NCI-H146 treated with DMSO at 0.1 percent for 48 hours (cell line): ENCODE data around the gene PCMTD2.

ENCODE experiments used
- DNase-seq: peaks from one replicate; lab custom pipeline; 2025; ENCODE audit not compliant: unreplicated experiment; lab: John Stamatoyannopoulos, UW

Gene PCMTD2

DNA sequence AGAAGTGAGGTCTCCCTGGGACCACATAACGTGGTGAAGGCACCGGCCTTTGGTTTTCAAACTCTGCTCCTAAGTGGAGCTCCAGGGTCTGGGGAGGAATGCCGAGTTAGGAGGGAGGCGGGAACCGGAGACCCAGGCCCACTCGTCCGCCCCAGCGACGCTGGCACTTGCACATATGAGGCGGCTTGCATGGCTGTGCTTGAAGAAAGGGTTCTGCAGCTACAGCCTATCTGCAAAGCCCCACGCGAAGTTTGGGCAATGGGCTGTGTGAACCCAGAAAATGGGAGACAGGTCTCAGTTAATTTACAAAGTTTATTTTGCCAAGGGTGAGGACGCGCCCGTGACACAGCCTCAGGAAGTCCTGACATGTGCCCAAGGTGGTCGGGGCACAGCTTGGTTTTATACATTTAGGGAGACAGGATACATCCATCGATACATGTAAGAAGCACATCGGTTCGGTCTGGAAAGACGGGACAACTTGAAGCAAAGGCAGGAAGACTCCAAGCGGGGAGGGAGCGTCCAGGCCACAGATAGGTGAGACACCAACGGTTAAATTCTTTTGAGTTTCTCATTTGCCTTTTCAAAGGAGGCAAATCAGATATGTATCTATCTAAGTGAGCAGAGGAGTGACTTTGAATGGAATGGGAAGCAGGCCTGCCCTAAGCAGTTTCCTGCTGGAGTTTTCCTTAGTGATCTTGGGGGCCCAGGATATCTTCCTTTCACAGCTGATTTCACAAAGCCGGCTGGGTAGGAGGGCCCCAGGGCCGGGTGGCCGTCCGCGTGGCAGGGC lies 782 bp upstream of the PCMTD2 start:
- DNase-seq, result no peak

DNA sequence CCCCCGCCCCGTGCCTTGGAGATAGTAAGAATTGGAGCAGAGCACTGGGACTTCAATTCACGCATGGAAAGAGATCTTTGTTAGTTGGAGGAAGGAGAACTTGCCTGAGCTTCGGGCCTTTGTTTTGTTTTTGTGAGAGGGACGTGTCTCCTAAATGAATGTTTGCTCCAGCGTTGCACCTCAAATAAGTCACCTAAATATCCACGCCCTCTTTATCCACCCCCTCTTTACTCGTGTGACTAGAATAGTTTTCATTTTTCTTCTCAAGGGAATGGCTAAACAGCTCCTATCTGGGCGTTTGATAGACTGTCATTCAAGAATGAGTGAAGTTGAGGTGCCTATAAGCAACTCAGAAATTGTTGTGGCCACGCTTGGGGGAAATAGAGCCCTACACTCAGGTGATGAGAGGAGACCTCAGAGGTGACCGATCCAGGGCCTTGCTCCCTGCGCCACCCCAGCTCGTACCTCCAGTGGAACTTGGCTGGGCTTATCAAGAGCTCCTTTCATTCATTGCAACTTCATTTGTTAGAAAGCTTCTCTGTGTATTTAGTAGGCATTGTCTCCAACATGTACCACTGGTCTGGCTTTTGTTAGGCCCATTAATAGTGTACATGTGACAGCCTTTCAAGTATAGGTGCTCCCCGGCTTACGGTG lies 861 bp downstream of the PCMTD2 start:
- no peak for DNase-seq

DNA sequence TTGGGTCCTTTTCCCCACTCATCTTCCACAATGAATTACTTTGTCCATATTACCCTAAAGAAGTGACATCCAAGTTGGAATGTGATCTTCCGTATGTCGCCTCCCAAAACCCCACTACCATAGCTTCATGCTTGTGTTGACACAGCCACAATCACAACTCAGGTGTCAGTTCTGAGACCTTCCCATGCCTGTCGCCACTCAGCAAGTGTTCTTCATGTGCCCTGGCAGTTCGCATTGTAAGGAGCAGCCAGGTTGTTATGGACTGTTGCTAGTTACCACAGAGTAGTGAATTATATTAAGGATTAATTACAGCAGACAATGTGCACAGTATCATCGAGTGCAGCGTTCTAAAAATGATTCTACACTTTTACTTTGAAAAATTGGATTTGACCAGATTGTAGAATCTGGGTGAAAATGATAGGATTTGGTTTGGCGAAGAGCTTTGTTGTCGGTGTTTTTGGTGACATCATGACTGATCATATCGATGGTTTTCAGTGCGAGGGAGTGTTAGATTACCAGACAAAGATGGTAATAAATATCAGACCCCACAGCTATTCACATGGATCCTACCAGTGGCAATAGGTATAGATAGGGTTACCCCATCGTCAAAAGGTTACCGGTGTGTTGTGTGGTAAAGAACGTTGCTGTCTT lies 1.7 kb downstream of the PCMTD2 start:
- DNase-seq, result no peak

DNA sequence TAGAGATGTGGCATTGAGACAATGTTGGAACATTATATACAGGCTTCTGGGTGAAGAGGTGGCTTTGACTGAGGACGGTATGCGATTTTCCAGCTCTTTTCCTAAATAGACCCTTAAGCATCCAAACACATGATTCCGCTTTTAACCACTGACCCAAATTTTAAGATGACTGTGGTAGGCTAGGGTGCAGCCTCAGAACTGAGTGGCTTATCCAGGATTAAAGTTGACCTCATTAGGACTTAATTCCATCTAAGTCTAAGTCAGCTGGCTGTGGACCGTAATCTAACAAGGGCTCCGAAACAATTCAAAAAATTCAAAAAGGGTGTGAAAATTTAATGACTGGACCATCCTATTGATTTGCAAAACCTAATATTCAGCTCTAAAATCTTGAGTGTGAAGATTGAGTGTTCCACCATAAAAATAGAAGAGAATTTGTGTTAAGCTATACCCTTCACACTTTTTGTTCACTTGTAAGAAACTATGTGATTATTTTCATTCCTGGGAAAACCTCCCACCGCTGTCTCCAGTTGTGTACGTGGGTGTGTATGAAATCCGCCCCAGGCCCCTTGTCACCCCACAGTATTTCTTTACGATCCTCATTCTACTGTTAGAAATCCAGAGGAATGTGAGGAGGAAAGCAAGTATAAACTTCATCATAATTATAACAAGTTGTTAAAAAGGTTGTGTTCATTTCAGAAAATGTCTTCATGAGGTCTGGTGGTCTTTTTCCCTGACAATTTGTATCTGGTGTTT lies 2.7 kb downstream of the PCMTD2 start:
- no peak for DNase-seq

DNA sequence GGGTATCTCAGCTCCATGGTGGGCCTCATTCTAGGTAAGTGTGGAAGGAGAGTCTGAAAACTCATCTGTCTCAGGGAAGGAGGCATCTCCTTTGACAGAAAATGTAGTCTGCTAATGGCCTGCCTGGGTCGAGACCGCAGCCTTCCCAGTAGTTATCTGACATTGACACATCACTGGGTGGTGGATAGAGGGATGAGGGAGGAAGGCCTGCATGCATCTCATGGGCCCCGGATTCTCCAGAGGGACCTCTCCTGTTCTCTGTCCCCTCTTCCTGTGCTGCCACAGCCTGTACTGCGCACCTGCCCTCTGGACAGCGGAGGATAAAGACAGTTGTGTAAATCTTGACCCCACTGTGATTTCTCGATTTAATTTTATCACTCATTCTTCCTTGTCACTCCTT lies 4.7 kb downstream of the PCMTD2 start:
- no peak for DNase-seq

DNA sequence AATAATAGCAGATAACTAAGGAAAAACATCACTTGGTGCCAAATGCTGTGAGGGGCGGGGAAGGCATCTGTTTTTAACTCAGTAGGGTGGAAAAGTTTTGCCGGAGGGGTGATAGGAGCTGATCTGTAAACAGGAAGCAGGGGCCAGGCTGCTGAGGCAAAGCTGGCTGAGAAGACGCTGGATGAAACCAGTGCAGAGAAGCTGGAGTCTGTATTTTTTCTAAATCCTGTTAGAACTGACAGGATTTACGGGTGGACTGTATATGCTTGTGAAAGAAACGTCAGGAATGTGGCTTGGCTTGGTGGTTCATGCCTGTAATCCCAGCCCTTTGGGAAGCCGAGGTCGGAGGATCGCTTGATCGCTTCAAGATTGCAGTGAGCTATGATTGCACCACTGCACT lies 5.6 kb downstream of the PCMTD2 start:
- DNase-seq, result no peak

DNA sequence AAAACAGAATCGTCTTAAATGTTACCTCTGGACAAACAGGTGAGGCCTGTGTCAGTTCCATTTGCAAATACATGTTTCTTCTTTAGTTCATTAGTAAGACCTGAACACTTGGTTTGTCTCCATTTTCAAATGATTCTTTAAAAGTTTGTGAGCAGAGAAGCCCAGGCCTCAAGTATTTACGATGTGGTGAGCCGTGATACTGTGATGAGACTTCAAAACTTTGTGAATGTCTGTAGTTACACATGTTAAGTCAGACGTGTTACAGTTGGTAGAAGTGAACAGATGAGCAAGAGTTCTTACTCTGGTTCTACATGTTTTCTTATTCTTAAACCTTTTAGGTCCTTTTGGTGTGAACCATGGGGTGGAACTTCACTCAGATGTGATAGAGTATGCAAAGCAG lies 8.5 kb downstream of the PCMTD2 start:
- DNase-seq, result no peak

DNA sequence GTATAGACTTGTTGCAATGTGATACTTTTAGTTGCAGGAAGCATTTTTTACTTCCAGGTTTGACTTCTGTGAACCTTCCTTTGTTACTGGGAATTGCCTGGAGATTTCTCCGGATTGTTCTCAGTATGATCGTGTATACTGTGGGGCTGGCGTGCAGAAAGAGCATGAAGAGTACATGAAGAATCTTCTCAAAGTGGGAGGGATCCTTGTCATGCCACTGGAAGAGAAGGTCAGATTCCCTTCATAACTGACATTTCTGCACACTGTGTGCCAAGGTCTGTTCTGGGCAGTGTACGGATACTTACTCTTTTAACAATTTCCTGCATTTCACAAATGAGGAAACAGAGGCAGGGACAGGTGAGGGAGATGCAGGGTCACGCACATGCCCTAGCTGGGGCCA lies 9.7 kb downstream of the PCMTD2 start:
- no peak for DNase-seq

DNA sequence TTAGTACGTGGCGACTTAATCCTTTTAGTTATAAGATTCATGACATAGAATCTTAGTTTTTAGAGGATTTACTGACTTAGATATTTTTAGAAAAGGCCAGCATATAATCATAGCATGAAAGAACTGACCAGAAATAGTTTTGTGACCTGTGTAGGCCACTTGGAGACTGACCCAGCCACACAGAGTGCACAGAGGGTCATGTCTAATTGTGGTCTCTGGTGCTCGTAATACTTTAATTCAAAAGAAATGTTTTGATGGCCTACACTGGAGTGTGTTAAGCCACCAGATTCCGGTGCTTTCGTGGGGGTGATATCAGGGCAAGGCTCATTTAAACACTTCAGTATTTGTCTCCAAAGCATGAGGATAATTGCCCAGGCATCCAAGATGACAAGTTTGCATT lies 11.4 kb downstream of the PCMTD2 start:
- DNase-seq, result no peak

DNA sequence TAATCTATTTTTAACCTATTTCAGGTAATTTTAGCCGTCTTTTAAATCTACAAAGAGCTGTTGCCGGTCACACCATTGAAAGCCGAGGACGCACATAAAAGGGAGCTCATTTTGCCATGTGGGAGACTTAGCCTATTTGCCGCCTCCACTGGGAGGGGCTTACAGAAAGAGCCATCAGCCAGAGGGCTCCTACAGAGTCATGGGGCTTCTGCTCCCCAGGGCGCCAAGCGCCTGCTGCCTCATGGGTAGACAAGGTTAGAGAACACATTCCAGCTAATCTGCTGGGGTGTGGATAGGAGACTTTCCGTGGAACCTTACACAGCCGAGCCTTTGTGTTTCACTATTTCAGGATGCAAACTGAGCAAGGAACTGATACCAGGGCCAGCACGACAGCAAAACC lies 12.6 kb downstream of the PCMTD2 start:
- no peak for DNase-seq

DNA sequence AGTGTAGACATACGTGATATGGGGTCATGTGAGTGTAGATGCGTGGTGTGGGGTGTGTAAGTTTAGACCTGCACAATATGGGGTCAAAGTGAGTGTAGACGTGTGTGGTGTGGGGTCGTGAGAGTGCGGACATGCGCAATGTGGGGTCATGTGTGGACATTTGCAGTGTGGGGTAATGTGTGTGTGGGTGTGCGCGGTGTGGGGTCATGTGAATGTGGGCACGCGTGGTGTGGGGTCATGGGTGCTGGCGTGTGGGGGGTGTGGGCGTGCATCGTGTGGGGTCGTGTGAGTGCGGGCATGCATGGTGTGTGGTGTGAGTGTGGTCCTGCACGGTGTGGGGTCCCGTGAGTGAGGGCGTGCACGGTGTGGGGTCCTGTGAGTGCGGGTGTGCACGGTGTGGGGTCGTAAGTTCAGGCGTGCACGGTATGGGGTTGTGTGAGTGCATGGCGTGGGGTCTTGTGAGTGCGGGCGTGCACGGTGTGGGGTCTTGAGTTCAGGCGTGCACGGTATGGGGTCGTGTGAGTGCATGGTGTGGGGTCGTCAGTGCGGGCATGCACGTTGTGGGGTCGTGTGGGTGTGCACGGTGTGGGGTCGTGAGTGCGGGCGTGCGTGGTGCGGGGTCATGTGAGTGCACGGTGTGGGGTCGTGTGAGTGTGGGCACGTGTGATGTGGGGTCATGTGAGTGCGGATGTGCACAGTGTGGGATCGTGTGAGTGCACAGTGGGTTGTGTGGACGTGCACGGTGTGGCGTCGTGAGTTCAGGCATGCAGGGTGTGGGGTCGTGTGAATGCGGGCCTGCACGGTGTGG lies 14.3 kb downstream of the PCMTD2 start:
- DNase-seq, result no peak

DNA sequence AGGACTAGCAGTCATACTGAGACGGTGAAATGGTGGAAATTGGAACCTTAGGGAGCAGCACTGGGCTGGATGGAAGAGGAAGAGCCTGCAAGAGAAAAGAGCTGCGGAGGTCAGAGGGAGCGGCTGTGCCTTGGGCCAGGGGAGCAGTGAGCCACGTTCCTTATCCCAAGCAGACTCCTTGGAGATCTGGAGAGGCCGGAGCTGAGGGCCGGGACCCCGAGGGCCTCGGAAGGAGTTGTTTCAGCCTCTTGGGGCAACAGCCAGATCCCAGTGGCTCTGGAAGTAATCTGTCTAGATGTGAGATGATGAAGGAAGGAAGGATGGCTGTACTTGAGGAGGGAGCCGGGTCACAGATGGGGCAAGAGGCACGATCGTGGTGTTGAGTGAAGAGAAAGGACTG lies 16.1 kb downstream of the PCMTD2 start:
- DNase-seq, result no peak

DNA sequence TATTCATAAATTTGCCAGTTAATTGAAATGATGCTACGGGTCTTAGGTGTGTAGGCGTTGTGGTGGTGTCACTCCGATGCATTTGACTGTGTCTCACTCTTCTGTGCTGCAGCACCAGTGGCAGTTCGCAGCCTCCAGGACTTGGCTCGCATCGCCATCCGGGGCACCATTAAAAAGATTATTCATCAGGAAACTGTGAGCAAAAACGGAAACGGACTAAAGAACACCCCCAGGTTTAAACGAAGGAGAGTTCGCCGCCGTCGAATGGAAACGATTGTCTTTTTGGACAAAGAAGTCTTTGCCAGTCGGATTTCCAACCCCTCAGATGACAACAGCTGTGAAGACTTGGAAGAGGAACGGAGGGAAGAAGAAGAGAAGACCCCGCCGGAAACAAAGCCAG lies 17.6 kb downstream of the PCMTD2 start:
- DNase-seq, result no peak

DNA sequence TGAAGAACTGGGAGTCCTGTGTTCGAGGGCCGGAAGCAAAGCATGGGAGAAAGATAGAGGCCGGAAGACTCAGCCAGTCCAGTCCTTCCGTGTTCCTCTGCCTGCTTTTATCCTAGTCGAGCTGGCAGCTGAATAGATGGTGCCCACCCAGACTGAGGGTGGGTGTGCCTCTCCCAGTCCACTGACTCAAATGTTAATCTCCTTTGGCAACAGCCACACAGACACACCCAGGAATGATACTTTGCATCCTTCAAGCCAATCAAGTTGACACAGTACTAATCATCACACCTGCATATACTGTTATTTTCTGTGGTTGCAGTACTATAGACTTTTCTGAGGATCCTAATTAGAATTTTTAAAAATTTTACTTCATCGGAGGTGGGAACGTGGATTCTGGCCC lies 21.3 kb downstream of the PCMTD2 start:
- DNase-seq, result no peak

DNA sequence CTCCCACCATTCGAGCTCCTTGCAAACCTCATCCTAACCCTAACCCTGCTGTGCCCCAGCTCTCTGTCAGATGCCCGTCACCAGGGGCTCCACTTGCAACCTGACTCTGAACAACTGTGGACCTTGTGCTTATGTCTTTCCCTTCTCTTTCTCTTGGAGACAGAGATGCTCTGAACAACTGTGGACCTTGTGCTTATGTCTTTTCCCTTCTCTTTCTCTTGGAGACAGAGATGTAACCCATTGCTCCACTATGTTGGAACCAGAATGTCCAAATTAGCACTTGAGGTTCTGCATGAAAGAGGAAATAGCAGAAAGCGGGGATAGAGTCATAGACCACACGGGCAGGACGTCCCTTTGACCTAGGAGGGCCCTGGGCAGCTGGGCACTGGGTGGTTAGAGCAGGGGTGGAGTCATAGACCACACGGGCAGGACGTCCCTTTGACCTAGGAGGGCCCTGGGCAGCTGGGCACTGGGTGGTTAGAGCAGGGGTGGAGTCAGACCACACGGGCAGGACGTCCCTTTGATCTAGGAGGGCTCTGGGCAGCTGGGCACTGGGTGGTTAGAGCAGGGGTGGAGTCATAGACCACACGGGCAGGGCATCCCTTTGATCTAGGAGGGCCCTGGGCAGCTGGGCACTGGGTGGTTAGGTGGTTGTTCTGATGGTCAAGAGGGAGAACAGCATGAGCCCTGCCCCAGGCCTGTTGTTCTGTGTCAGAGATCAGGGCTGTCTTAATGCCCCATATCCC lies 22.2 kb downstream of the PCMTD2 start:
- DNase-seq, result no peak

DNA sequence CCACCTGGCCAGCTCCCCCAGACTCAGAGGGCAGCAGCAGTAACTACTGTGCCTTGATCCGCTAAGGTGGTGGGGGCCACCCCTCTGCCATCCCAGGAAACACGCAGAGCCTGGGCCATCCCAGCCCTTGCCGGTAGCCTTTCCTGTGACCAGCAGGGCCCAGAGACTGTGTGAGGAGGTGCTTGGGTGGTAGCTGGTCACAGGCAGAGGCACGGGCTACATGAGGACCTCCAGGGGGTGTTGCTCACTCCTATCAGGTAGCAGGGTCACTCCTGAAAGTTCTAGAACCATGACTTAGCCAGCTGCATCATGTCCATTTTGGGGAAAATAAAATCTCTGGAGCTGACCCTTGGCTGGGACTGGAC lies 22.8 kb downstream of the PCMTD2 start:
- no peak for DNase-seq

DNA sequence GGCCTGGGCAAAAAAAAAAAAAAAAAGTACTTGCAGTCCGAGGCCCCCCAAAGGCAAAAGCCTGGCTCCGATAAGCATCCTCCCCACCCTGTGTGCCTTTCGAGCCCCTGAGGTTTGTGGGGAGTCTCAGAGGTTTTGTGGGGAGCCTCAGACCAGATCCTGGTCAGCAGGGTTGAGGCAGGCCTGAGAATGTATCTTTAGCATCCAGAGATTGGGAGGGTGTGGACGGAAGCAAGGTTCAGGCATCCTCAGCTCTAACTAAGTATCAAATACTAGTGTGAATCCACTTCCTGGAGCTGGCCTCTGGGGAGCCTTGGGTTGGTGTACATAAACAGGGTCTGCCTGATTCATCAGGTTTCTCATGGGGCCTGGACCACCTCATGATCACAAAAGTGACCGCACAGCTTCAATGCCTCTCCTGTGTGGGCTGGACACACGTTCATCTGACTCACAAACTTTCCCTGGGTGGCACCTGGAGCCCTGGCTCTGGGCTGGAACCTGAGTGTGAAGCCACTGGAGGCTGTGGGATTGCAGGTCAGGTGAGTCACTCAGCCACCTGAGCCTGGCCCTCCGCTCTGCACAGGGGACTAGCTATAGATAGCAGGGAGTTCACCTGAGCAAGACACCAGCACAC lies 24.4 kb downstream of the PCMTD2 start:
- no peak for DNase-seq

DNA sequence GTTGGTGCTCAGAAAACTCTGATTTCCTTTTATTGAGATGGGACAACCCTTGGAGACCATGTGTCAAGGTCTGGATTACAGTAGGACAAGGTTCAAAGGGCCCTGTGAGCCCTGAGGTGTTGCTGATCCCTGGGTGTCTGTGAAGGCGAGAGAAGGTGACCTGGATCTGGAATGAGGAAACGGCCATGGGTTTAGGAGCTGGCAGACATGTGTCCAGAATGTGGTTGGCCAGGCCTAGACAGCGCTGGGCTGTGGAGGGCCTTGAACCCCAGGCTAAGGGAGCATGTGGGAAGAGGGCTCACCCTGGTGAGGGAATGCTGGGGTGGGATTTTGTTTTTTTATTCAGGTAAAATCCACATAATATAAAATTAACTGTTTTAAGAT lies 24.9 kb downstream of the PCMTD2 start:
- DNase-seq, result no peak

DNA sequence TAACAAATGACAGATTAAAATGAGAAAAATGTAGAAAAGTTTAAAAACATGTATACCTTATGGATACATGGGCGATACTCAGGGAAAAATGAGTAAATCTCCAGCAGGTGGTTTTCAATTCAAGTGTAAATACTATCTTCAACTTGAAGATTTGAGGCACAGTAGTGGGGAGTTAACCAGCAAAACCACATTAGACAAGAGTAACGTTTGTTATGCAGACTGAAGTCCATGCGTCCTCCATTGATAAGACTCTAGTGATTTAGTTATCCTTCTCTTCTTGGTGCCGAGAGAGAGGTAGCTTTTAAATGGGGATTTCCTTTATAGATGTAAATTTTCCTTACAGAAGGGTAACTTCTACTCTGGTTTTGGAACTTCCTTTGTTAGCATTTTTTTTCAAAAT lies 28.1 kb downstream of the PCMTD2 start:
- no peak for DNase-seq
